ENCODE results near the gene GFI1B.

GFI1B gene

GRCh38 chr9:132942541-132943182 lies 35.8 kb upstream of the GFI1B start:
- H3K4me1 ChIP-seq: no peaks in the 10 kb centered on the region; the same call in 1 of the 2 replicates
- H3K36me3 ChIP-seq: no peaks in the 10 kb centered on the region; the same call in 1 of the 2 replicates
- no peaks in the 10 kb centered on the region for H3K27me3 ChIP-seq
- DNase-seq: no peak
- H3K4me3 ChIP-seq (ENCODE audit: low read depth, low read length): no peak overlapping the region; the same call in 1 of the 2 replicates
- no peaks in the 10 kb centered on the region for H3K9me3 ChIP-seq
- TF ChIP-seq CTCF (IDR thresholded peaks at IDR 0.05; ENCODE audit: low read depth, low read length): no peak

GRCh38 chr9:132943651-132944293 lies 34.7 kb upstream of the GFI1B start:
- Histone ChIP-seq H3K4me3 (ENCODE audit: low read depth, low read length) (peak overlapping the region; percentile 98), H3K9me3 (no peaks in the 10 kb centered on the region), H3K4me1 (no peaks in the 10 kb centered on the region; the same call in 1 of the 2 replicates), H3K27me3 (no peaks in the 10 kb centered on the region), H3K36me3 (no peaks in the 10 kb centered on the region; the same call in 1 of the 2 replicates)
- DNase-seq: no peak
- no peak for TF ChIP-seq CTCF (IDR thresholded peaks at IDR 0.05; ENCODE audit: low read depth, low read length)

- no peaks in the 10 kb centered on the region; the same call in 1 of the 2 replicates for H3K4me1 ChIP-seq
- no peaks in the 10 kb centered on the region for H3K27me3 ChIP-seq
- no peaks in the 10 kb centered on the region; the same call in 1 of the 2 replicates for H3K36me3 ChIP-seq
- TF ChIP-seq CTCF (IDR thresholded peaks at IDR 0.05; ENCODE audit: low read depth, low read length): no peak
- no peaks in the 10 kb centered on the region for H3K9me3 ChIP-seq
- DNase-seq: peak; percentile 99
- peak within 1 kb of the TSS; percentile 98 for H3K4me3 ChIP-seq (ENCODE audit: low read depth, low read length)
Observed at GRCh38 chr9:132944294-132945185, 34.0 kb upstream of the GFI1B start, which contains the start of gene TSC1. Gene TSC1 (minus strand): TSS chr9:132944616. CDS start chr9:132928872, 15,744 bp downstream.

- no peak for DNase-seq
- Histone ChIP-seq H3K4me3 (ENCODE audit: low read depth, low read length) (peak overlapping the region; percentile 98), H3K27me3 (no peaks in the 10 kb centered on the region), H3K36me3 (no peaks in the 10 kb centered on the region; the same call in 1 of the 2 replicates), H3K4me1 (no peaks in the 10 kb centered on the region; the same call in 1 of the 2 replicates), H3K9me3 (no peaks in the 10 kb centered on the region)
- TF ChIP-seq CTCF (IDR thresholded peaks at IDR 0.05; ENCODE audit: low read depth, low read length): no peak
Observed at GRCh38 chr9:132945186-132946130, 33.0 kb upstream of the GFI1B start.

- no peaks in the 10 kb centered on the region; the same call in 1 of the 2 replicates for H3K4me1 ChIP-seq
- H3K4me3 ChIP-seq (ENCODE audit: low read depth, low read length): no peak overlapping the region
Observed at GRCh38 chr9:132946211-132946610, 32.3 kb upstream of the GFI1B start.

More at GRCh38 chr9:132946211-132946610, 32.3 kb upstream of the GFI1B start:
- Histone ChIP-seq H3K27me3 (no peaks in the 10 kb centered on the region), H3K36me3 (no peaks in the 10 kb centered on the region; the same call in 1 of the 2 replicates), H3K9me3 (no peaks in the 10 kb centered on the region)
- no peak for TF ChIP-seq CTCF (IDR thresholded peaks at IDR 0.05; ENCODE audit: low read depth, low read length)
- no peak for DNase-seq
